HepG2 (cell line): ENCODE data around the gene ALKBH2. TPM values are rescaled to one million over a fixed set of nuclear protein-coding genes. Genes with fewer than 3 reads are reported as not detected.

ENCODE experiments used
- BCL6 ChIP-seq: IDR thresholded peaks from 2 replicates; pipeline ENCODE4 v1.6.1; 2016; ENCODE audit warnings: missing genetic modification reagents, missing compliant biosample characterization
- ELK4 ChIP-seq: sonication (generic); formaldehyde crosslinking; IDR thresholded peaks from 2 replicates; pipeline ENCODE4 v1.9.0; 2021; ENCODE audit warnings: missing genetic modification reagents, borderline replicate concordance
- KDM1A ChIP-seq: IDR thresholded peaks from 2 replicates; pipeline ENCODE4 v1.6.1; 2016; ENCODE audit warnings: missing compliant biosample characterization
- KDM3A ChIP-seq: IDR thresholded peaks from 2 replicates; pipeline ENCODE4 v1.6.1; 2018; ENCODE audit warnings: low read depth, missing compliant biosample characterization
- MAFG ChIP-seq: sonication (generic); formaldehyde crosslinking; IDR thresholded peaks from 2 replicates; pipeline ENCODE4 v1.5.1; 2020; ENCODE audit warnings: mild to moderate bottlenecking, missing genetic modification reagents
- PHB2 ChIP-seq: fragments of 450-650 bp; IDR thresholded peaks from 2 replicates; pipeline ENCODE4 v1.6.1; 2018; ENCODE audit not compliant: partially characterized antibody
- PHF21A ChIP-seq: sonication (generic); formaldehyde crosslinking; IDR thresholded peaks from 2 replicates; pipeline ENCODE4 v1.5.0; 2020; ENCODE audit warnings: mild to moderate bottlenecking, missing genetic modification reagents
- SP1 ChIP-seq, 2 experiments: fragments of 450-650 bp in 1 of 2; sonication (generic) in 1 of 2; formaldehyde crosslinking in 1 of 2; IDR thresholded peaks; 2 replicates each; pipeline versions ENCODE4 v1.4.0 to v1.6.1; 2016 to 2020; ENCODE audit warnings: missing genetic modification reagents in 1 of 2
- TFAP4 ChIP-seq: sonication (generic); IDR thresholded peaks from 2 replicates; pipeline ENCODE4 v1.6.1; 2016; ENCODE audit warnings: low read depth, borderline replicate concordance
- TFDP2 ChIP-seq: sonication (generic); formaldehyde crosslinking; IDR thresholded peaks from 2 replicates; pipeline ENCODE4 v1.4.0; 2020; ENCODE audit warnings: missing genetic modification reagents
- TIGD3 ChIP-seq: sonication (generic); formaldehyde crosslinking; IDR thresholded peaks from 2 replicates; pipeline ENCODE4 v1.5.1; 2020; ENCODE audit warnings: mild to moderate bottlenecking, missing genetic modification reagents, borderline replicate concordance
- YEATS4 ChIP-seq: sonication (generic); formaldehyde crosslinking; IDR thresholded peaks from 2 replicates; pipeline ENCODE4 v1.4.0; 2020; ENCODE audit warnings: missing genetic modification reagents, borderline replicate concordance
- ZBTB1 ChIP-seq: sonication (generic); formaldehyde crosslinking; IDR thresholded peaks from 2 replicates; pipeline ENCODE4 v1.4.0; 2020; ENCODE audit warnings: missing genetic modification reagents, borderline replicate concordance
- ZBTB8A ChIP-seq: sonication (generic); formaldehyde crosslinking; IDR thresholded peaks from 2 replicates; pipeline ENCODE4 v1.4.0; 2020; ENCODE audit warnings: mild to moderate bottlenecking, low read depth, missing genetic modification reagents, borderline replicate concordance
- ZEB1 ChIP-seq: IDR thresholded peaks from 2 replicates; pipeline ENCODE4 v1.6.1; 2012; ENCODE audit warnings: mild to moderate bottlenecking, low read depth, inconsistent platforms; ENCODE audit not compliant: insufficient replicate concordance
- ZFP36 ChIP-seq: fragments of 150-350 bp; IDR thresholded peaks from 2 replicates; pipeline ENCODE4 v1.6.1; 2018; ENCODE audit warnings: borderline replicate concordance, low read length, low read depth; ENCODE audit not compliant: partially characterized antibody
- ZNF24 ChIP-seq: fragments of 450-650 bp; IDR thresholded peaks from 2 replicates; pipeline ENCODE4 v1.6.1; 2017; ENCODE audit warnings: antibody characterized with exemption, mild to moderate bottlenecking
- ZNF549 ChIP-seq: sonication (generic); formaldehyde crosslinking; IDR thresholded peaks from 2 replicates; pipeline ENCODE4 v1.5.0; 2020; ENCODE audit warnings: missing genetic modification reagents
- ZNF629 ChIP-seq: sonication (generic); formaldehyde crosslinking; conservative IDR thresholded peaks from 2 replicates; pipeline ENCODE4 v1.5.0; 2020; ENCODE audit warnings: missing genetic modification reagents
- ZNF713 ChIP-seq: sonication (generic); formaldehyde crosslinking; IDR thresholded peaks from 2 replicates; pipeline ENCODE4 v1.4.0; 2020; ENCODE audit warnings: mild to moderate bottlenecking, missing genetic modification reagents
- ZNF770 ChIP-seq: sonication (generic); formaldehyde crosslinking; IDR thresholded peaks from 2 replicates; pipeline ENCODE4 v1.5.0; 2020; ENCODE audit warnings: mild to moderate bottlenecking, missing genetic modification reagents
- ZNF883 ChIP-seq: sonication (generic); formaldehyde crosslinking; IDR thresholded peaks from 2 replicates; pipeline ENCODE4 v1.5.1; 2020; ENCODE audit warnings: mild to moderate bottlenecking, missing genetic modification reagents; ENCODE audit errors: not compliant biosample characterization
- ZSCAN12 ChIP-seq: sonication (generic); formaldehyde crosslinking; IDR thresholded peaks from 2 replicates; pipeline ENCODE4 v1.9.0; 2021; ENCODE audit warnings: mild to moderate bottlenecking, missing genetic modification reagents
- polyA plus RNA-seq, 8 experiments: library from polyadenylated mRNA; depleted of rRNA in 3 of 8; stranded (reverse) in 7 of 8; unstranded in 1 of 8; fragments of >200 nt; fragmentation: Illumina TruSeq in 4 of 8; extraction: Trizol in 4 of 8; gene quantifications; 2 replicates each; pipeline versions ENCODE4 v1.2.1 to v1.2.3, GENCODE V29; 2011 to 2016; ENCODE audit warnings: low read depth in 4 of 8, missing spikeins in 1 of 8, mixed read lengths in 1 of 8; ENCODE audit not compliant: insufficient read depth in 1 of 8
- total RNA-seq, 5 experiments: library from RNA; depleted of rRNA; stranded (reverse); fragments of >200 nt; fragmentation: Illumina TruSeq; extraction: Trizol; gene quantifications; 2 replicates each; pipeline ENCODE4 v1.2.3, GENCODE V29; 2016; ENCODE audit warnings: low read depth in 1 of 5

Gene ALKBH2
- total and polyA plus RNA-seq, 2 of the 13 experiments (the other 11 are each of a cell fraction or from before 2014, with no cell fraction given): 21.0 to 40.5 TPM

- TF ChIP-seq ZNF770 (CRISPR knock-in tag) (no peak; the same call in 1 of the 2 replicates), ZNF24 (peak; percentile 72), ZNF713 (CRISPR knock-in tag) (no peak), TIGD3 (CRISPR knock-in tag) (no peak), ZNF549 (CRISPR knock-in tag) (no peak), BCL6 (CRISPR knock-in tag) (peak; percentile 69), KDM3A (peak; percentile 82), ZNF883 (CRISPR knock-in tag) (no peak), PHB2 (no peak), ZBTB1 (no peak), SP1 (IDR thresholded peaks at IDR 0.05) (no peak), SP1 (CRISPR knock-in tag; IDR thresholded peaks at IDR 0.05) (peak; percentile 95), ZSCAN12 (CRISPR knock-in tag) (0 out of 2 replicates have a peak, but pooled peaks have one; percentile 25), PHF21A (CRISPR knock-in tag) (peak; percentile 87), KDM1A (0 out of 2 replicates have a peak, but pooled peaks have one; percentile 38), TFAP4 (peak; percentile 71; the same call in 1 of the 2 replicates), YEATS4 (CRISPR knock-in tag) (peak; percentile 98), ZFP36 (no peak), ZEB1 (peak; percentile 71), ELK4 (CRISPR knock-in tag) (no peak), MAFG (no peak), ZNF629 (CRISPR knock-in tag) (peak; percentile 49; the same call in 1 of the 2 replicates), ZBTB8A (CRISPR knock-in tag) (no peak), TFDP2 (CRISPR knock-in tag) (peak; percentile 73)
These were observed 40.6 kb downstream of the ALKBH2 start, which contains the start of gene USP30 (continued) for GRCh38 chr12:109052414-109053323.
